Measurements from ENCODE around the gene HUWE1.

DNA sequence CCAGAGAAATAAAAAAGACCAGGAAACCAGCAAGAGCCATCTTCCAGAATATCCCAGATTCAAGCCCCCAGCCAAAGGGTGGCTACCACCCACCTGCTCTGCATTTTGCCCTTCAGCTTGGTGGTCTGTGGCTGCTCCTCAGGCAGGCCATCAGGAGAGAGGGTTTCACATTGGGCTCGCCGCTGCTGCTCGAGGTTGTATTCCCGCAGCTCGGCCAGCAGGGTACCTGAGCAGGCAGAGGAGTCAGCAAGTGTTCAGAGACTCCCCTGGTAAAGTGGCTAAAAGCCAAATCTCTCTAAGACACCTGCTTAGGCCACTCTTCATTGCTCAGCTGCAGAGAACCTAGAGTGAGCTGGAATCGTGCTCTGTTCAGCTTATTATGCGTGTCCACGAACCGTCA is 141.6 kb downstream of the HUWE1 start:
- TF ChIP-seq, protein P1, sequence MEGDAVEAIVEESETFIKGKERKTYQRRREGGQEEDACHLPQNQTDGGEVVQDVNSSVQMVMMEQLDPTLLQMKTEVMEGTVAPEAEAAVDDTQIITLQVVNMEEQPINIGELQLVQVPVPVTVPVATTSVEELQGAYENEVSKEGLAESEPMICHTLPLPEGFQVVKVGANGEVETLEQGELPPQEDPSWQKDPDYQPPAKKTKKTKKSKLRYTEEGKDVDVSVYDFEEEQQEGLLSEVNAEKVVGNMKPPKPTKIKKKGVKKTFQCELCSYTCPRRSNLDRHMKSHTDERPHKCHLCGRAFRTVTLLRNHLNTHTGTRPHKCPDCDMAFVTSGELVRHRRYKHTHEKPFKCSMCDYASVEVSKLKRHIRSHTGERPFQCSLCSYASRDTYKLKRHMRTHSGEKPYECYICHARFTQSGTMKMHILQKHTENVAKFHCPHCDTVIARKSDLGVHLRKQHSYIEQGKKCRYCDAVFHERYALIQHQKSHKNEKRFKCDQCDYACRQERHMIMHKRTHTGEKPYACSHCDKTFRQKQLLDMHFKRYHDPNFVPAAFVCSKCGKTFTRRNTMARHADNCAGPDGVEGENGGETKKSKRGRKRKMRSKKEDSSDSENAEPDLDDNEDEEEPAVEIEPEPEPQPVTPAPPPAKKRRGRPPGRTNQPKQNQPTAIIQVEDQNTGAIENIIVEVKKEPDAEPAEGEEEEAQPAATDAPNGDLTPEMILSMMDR (IDR thresholded peaks at IDR 0.05; ENCODE audit: insufficient read depth, low read depth, low read length) = no peak
- no peak for TF ChIP-seq EZH2 (IDR thresholded peaks at IDR 0.05; ENCODE audit: insufficient read depth, low read length)
